OCI-LY1 (cell line): Measurements from ENCODE around the gene ZNF695.

Source experiments
- H2AFZ ChIP-seq: fragments of 200-600 bp; sonication (generic), shearing (Covaris generic); 2 replicates; pipeline ENCODE4 v1.6.0; 2014; ENCODE audit warnings: antibody characterized with exemption, mild to moderate bottlenecking, low read length
- H3F3A ChIP-seq: fragments of 200-600 bp; sonication (generic), shearing (Covaris generic); 2 replicates; pipeline ENCODE4 v1.6.0; 2014; ENCODE audit warnings: mild to moderate bottlenecking, antibody characterized with exemption, low read length, moderate library complexity; ENCODE audit not compliant: insufficient read depth
- H3K27ac ChIP-seq: fragments of 200-600 bp; sonication (generic); 2 replicates; pipeline ENCODE4 v1.5.1; 2014; ENCODE audit warnings: low read length, mixed run types, mild to moderate bottlenecking, low read depth; ENCODE audit not compliant: poor library complexity, severe bottlenecking
- H3K27me3 ChIP-seq: fragments of 200-600 bp; sonication (generic); 2 replicates; pipeline ENCODE4 v1.6.0; 2014; ENCODE audit warnings: antibody characterized with exemption, mild to moderate bottlenecking, low read length, moderate library complexity; ENCODE audit not compliant: insufficient read depth
- H3K36me3 ChIP-seq: fragments of 200-600 bp; sonication (generic); 2 replicates; pipeline ENCODE4 v1.6.1; 2014; ENCODE audit warnings: mild to moderate bottlenecking, antibody characterized with exemption, low read length, moderate library complexity, mixed read lengths; ENCODE audit not compliant: insufficient read depth
- H3K4me1 ChIP-seq: fragments of 200-600 bp; sonication (generic); 2 replicates; pipeline ENCODE4 v1.5.1; 2014; ENCODE audit warnings: mild to moderate bottlenecking, low read length, moderate library complexity; ENCODE audit not compliant: insufficient read depth, severe bottlenecking
- H3K4me2 ChIP-seq: fragments of 200-600 bp; sonication (generic), shearing (Covaris generic); 2 replicates; pipeline ENCODE4 v1.6.1; 2014; ENCODE audit warnings: low read length
- H3K4me3 ChIP-seq: fragments of 200-600 bp; sonication (generic); 2 replicates; pipeline ENCODE4 v1.5.1; 2014; ENCODE audit warnings: low read length, low read depth, mild to moderate bottlenecking, mixed read lengths; ENCODE audit not compliant: poor library complexity, severe bottlenecking
- H3K79me2 ChIP-seq: fragments of 200-600 bp; shearing (Covaris generic); 2 replicates; pipeline ENCODE4 v1.6.1; 2016; ENCODE audit warnings: mixed run types, low read length, mixed read lengths; ENCODE audit not compliant: insufficient read depth
- H3K9ac ChIP-seq: fragments of 200-600 bp; sonication (generic), shearing (Covaris generic); 2 replicates; pipeline ENCODE4 v1.6.1; 2014; ENCODE audit warnings: mild to moderate bottlenecking, low read length, mixed read lengths
- H3K9me2 ChIP-seq: fragments of 200-600 bp; sonication (generic), shearing (Covaris generic); 2 replicates; pipeline ENCODE4 v1.6.1; 2014; ENCODE audit warnings: low read depth, mild to moderate bottlenecking, low read length, mixed read lengths
- H3K9me3 ChIP-seq: fragments of 200-600 bp; shearing (Covaris generic); 2 replicates; pipeline ENCODE4 v1.6.1; 2014; ENCODE audit warnings: low read length, mixed read lengths
- H4K20me1 ChIP-seq: fragments of 200-600 bp; sonication (generic), shearing (Covaris generic); 2 replicates; pipeline ENCODE4 v1.6.0; 2016; ENCODE audit warnings: mild to moderate bottlenecking, low read length; ENCODE audit not compliant: insufficient read depth
- CTCF ChIP-seq: fragments of 200-600 bp; sonication (generic), shearing (Covaris generic); IDR thresholded peaks from 2 replicates; pipeline ENCODE4 v1.5.1; 2017; ENCODE audit warnings: mild to moderate bottlenecking, antibody characterized with exemption, low read length, moderate library complexity, mixed read lengths
- EZH2 ChIP-seq: fragments of 200-600 bp; sonication (generic), shearing (Covaris generic); IDR thresholded peaks from 2 replicates; pipeline ENCODE4 v1.8.0; 2017; ENCODE audit warnings: borderline replicate concordance, mixed run types, mild to moderate bottlenecking, antibody characterized with exemption, low read length, moderate library complexity, mixed read lengths

Gene ZNF695

GRCh38 chr1:247047702-247048101 is 39.8 kb upstream of the ZNF695 start:
- no peak overlapping the region for H3K4me2 ChIP-seq
- no peaks in the 10 kb centered on the region for H3K9me2 ChIP-seq
- no peak for TF ChIP-seq EZH2
- no peak for TF ChIP-seq CTCF
- H3K27ac ChIP-seq: no peak overlapping the region
- no peaks in the 10 kb centered on the region for H3F3A ChIP-seq
- peaks cover 13% of the 10 kb centered on the region; the same call in 1 of the 2 replicates for H3K36me3 ChIP-seq
- no peak overlapping the region for H3K4me3 ChIP-seq
- 0 out of 2 replicates have a peak, but pooled peaks cover 5% of the 10 kb centered on the region for H3K79me2 ChIP-seq
- no peak overlapping the region for H2AFZ ChIP-seq
- H3K27me3 ChIP-seq: no peaks in the 10 kb centered on the region
- H3K9me3 ChIP-seq: peaks cover 68% of the 10 kb centered on the region
- H3K4me1 ChIP-seq: no peaks in the 10 kb centered on the region
- no peaks in the 10 kb centered on the region for H4K20me1 ChIP-seq
- H3K9ac ChIP-seq: no peak overlapping the region

GRCh38 chr1:247047260-247047659 is 39.4 kb upstream of the ZNF695 start:
- Histone ChIP-seq H4K20me1 (no peaks in the 10 kb centered on the region), H3K9me3 (peaks cover 66% of the 10 kb centered on the region), H3K9ac (no peak overlapping the region), H3F3A (no peaks in the 10 kb centered on the region), H3K36me3 (peaks cover 13% of the 10 kb centered on the region; the same call in 1 of the 2 replicates), H3K4me2 (no peak overlapping the region), H3K9me2 (no peaks in the 10 kb centered on the region), H3K27ac (no peak overlapping the region), H3K4me1 (no peaks in the 10 kb centered on the region), H3K4me3 (no peak overlapping the region), H3K27me3 (no peaks in the 10 kb centered on the region), H2AFZ (no peak overlapping the region), H3K79me2 (0 out of 2 replicates have a peak, but pooled peaks cover 5% of the 10 kb centered on the region)
- no peak for TF ChIP-seq CTCF
- TF ChIP-seq EZH2: no peak

GRCh38 chr1:247043406-247043805 is 35.5 kb upstream of the ZNF695 start:
- no peak for TF ChIP-seq CTCF
- no peaks in the 10 kb centered on the region for H3F3A ChIP-seq
- H3K4me3 ChIP-seq: no peak overlapping the region
- peaks cover 72% of the 10 kb centered on the region for H3K9me3 ChIP-seq
- H4K20me1 ChIP-seq: no peaks in the 10 kb centered on the region
- H3K9me2 ChIP-seq: no peaks in the 10 kb centered on the region
- no peaks in the 10 kb centered on the region for H3K27me3 ChIP-seq
- H3K4me1 ChIP-seq: no peaks in the 10 kb centered on the region
- peaks cover 37% of the 10 kb centered on the region for H3K36me3 ChIP-seq
- no peak overlapping the region for H3K4me2 ChIP-seq
- H2AFZ ChIP-seq: no peak overlapping the region
- no peak overlapping the region for H3K27ac ChIP-seq
- H3K79me2 ChIP-seq: 0 out of 2 replicates have a peak, but pooled peaks cover 5% of the 10 kb centered on the region
- H3K9ac ChIP-seq: no peak overlapping the region
